Measurements from ENCODE around the gene C2orf81. TPM values are rescaled to one million over a fixed set of nuclear protein-coding genes. Genes with fewer than 3 reads are reported as not detected.
A peak's percentile ranks its signal among the peaks of the same experiment; 100 is the strongest.
"Not testable (repeated sequence)": the region's sequence is repeated elsewhere in the genome, so short reads cannot be mapped to it uniquely, and the experiment has no call there.

Gene C2orf81
- total RNA-seq, 1 donor from 2014 or later: 2.1 TPM

GRCh38 chr2:74423231-74424095 lies 2.0 kb upstream of the C2orf81 start:
- Histone ChIP-seq H3K9me3 (ENCODE audit: insufficient read depth, low read depth, low read length) (no peaks in the 10 kb centered on the region), H2AFZ (ENCODE audit: low read depth, low read length) (no peak overlapping the region), H3K4me1 (ENCODE audit: insufficient read depth, low read length) (peaks cover 27% of the 10 kb centered on the region), H3K9ac (ENCODE audit: low read length) (no peak overlapping the region), H3K4me3 (ENCODE audit: insufficient read depth, low read depth, low read length) (no peak overlapping the region), H3K36me3 (ENCODE audit: insufficient read depth, low read length) (peaks cover 8% of the 10 kb centered on the region), H4K20me1 (ENCODE audit: insufficient read depth, low read length) (peaks cover 4% of the 10 kb centered on the region), H3K27me3 (ENCODE audit: insufficient read depth, low read length) (no peaks in the 10 kb centered on the region), H3K27ac (ENCODE audit: low read depth, low read length) (no peak overlapping the region), H3K4me2 (ENCODE audit: low read length) (no peak overlapping the region), H3K79me2 (ENCODE audit: insufficient read depth, low read length) (no peaks in the 10 kb centered on the region)
- FAIRE-seq: no peak
- DNase-seq (ENCODE audit: low read depth): no peak
- TF ChIP-seq EZH2 (IDR thresholded peaks at IDR 0.05; ENCODE audit: insufficient read depth, low read length) (no peak), CTCF (IDR thresholded peaks at IDR 0.05; ENCODE audit: insufficient read depth, low read depth, low read length) (no peak)
- Mint-ChIP-seq H3K4me3 (ENCODE audit: unreplicated experiment) (peak overlapping the region; percentile 65), H3K27ac (ENCODE audit: unreplicated experiment) (peak overlapping the region; percentile 21), H3K27me3 (ENCODE audit: low read depth, unreplicated experiment) (no peaks in the 10 kb centered on the region), H3K9me3 (ENCODE audit: unreplicated experiment) (no peaks in the 10 kb centered on the region), H3K36me3 (ENCODE audit: low read depth, unreplicated experiment) (peaks cover 14% of the 10 kb centered on the region), H3K4me1 (ENCODE audit: low read depth, unreplicated experiment) (peaks cover 26% of the 10 kb centered on the region)

- Histone ChIP-seq H3K4me3 (ENCODE audit: insufficient read depth, low read depth, low read length) (peak overlapping the region; percentile 93), H3K4me2 (ENCODE audit: low read length) (peak overlapping the region; percentile 99), H3K4me1 (ENCODE audit: insufficient read depth, low read length) (peaks cover 28% of the 10 kb centered on the region)
- not testable (repeated sequence) for H3K9ac ChIP-seq (ENCODE audit: low read length); H3K79me2 ChIP-seq (ENCODE audit: insufficient read depth, low read length); H3K36me3 ChIP-seq (ENCODE audit: insufficient read depth, low read length); FAIRE-seq; H2AFZ ChIP-seq (ENCODE audit: low read depth, low read length); H3K27ac ChIP-seq (ENCODE audit: low read depth, low read length); H3K27me3 Mint-ChIP-seq (ENCODE audit: low read depth, unreplicated experiment); H3K9me3 ChIP-seq (ENCODE audit: insufficient read depth, low read depth, low read length); H3K9me3 Mint-ChIP-seq (ENCODE audit: unreplicated experiment); H4K20me1 ChIP-seq (ENCODE audit: insufficient read depth, low read length); DNase-seq (ENCODE audit: low read depth); H3K36me3 Mint-ChIP-seq (ENCODE audit: low read depth, unreplicated experiment); H3K27me3 ChIP-seq (ENCODE audit: insufficient read depth, low read length)
- Mint-ChIP-seq H3K27ac (ENCODE audit: unreplicated experiment) (peak overlapping the region; percentile 77), H3K4me3 (ENCODE audit: unreplicated experiment) (peak overlapping the region; percentile 98), H3K4me1 (ENCODE audit: low read depth, unreplicated experiment) (peaks cover 21% of the 10 kb centered on the region)
Measured at GRCh38 chr2:74420443-74421103, 846 bp downstream of the C2orf81 start.

- Histone ChIP-seq H3K4me2 (ENCODE audit: low read length) (no peak overlapping the region), H4K20me1 (ENCODE audit: insufficient read depth, low read length) (no peaks in the 10 kb centered on the region), H3K27ac (ENCODE audit: low read depth, low read length) (no peak overlapping the region), H3K9ac (ENCODE audit: low read length) (no peak overlapping the region), H3K36me3 (ENCODE audit: insufficient read depth, low read length) (no peaks in the 10 kb centered on the region), H3K79me2 (ENCODE audit: insufficient read depth, low read length) (no peaks in the 10 kb centered on the region), H3K4me3 (ENCODE audit: insufficient read depth, low read depth, low read length) (no peak overlapping the region), H3K27me3 (ENCODE audit: insufficient read depth, low read length) (peaks cover 8% of the 10 kb centered on the region), H3K9me3 (ENCODE audit: insufficient read depth, low read depth, low read length) (no peaks in the 10 kb centered on the region), H3K4me1 (ENCODE audit: insufficient read depth, low read length) (peaks cover 27% of the 10 kb centered on the region), H2AFZ (ENCODE audit: low read depth, low read length) (no peak overlapping the region)
- TF ChIP-seq EZH2 (IDR thresholded peaks at IDR 0.05; ENCODE audit: insufficient read depth, low read length): no peak
- TF ChIP-seq CTCF (IDR thresholded peaks at IDR 0.05; ENCODE audit: insufficient read depth, low read depth, low read length): no peak
- Mint-ChIP-seq H3K27me3 (ENCODE audit: low read depth, unreplicated experiment) (peaks cover 8% of the 10 kb centered on the region), H3K27ac (ENCODE audit: unreplicated experiment) (peak overlapping the region; percentile 77), H3K4me3 (ENCODE audit: unreplicated experiment) (peak overlapping the region; percentile 74), H3K9me3 (ENCODE audit: unreplicated experiment) (no peaks in the 10 kb centered on the region), H3K36me3 (ENCODE audit: low read depth, unreplicated experiment) (peaks cover 4% of the 10 kb centered on the region), H3K4me1 (ENCODE audit: low read depth, unreplicated experiment) (peaks cover 15% of the 10 kb centered on the region)
- DNase-seq (ENCODE audit: low read depth) (no peak), FAIRE-seq (no peak)
Measured at GRCh38 chr2:74420006-74420405, 1.4 kb downstream of the C2orf81 start.
